K562 (cell line): ENCODE results near the gene ARL8A. TPM values are rescaled to one million over a fixed set of nuclear protein-coding genes. Genes with fewer than 3 reads are reported as not detected.
A peak's percentile ranks its signal among the peaks of the same experiment; 100 is the strongest.

ENCODE experiments used
- EHMT2 ChIP-seq: fragments of 450-650 bp; IDR thresholded peaks from 2 replicates; pipeline ENCODE4 v1.6.1; 2018; ENCODE audit warnings: antibody characterized with exemption
- ETV6 ChIP-seq, 3 experiments: fragments of 150-350 bp in 1 of 3; sonication (generic) in 1 of 3; formaldehyde crosslinking in 1 of 3; IDR thresholded peaks; 2 replicates each; pipeline versions ENCODE4 v1.6.1 to v1.8.0; 2014 to 2022; ENCODE audit warnings: borderline replicate concordance in 2 of 3, low read depth in 2 of 3, antibody characterized with exemption in 1 of 3, low read length in 1 of 3, mild to moderate bottlenecking in 1 of 3, missing genetic modification reagents in 1 of 3
- FOXP1 ChIP-seq: sonication (generic); formaldehyde crosslinking; IDR thresholded peaks from 2 replicates; pipeline ENCODE4 v1.8.0; 2022; ENCODE audit warnings: mild to moderate bottlenecking, missing genetic modification reagents
- JUN ChIP-seq, 2 experiments: sonication (generic) in 1 of 2; formaldehyde crosslinking in 1 of 2; IDR thresholded peaks; 2 replicates each; pipeline versions ENCODE4 v1.6.1 to v1.8.0; 2012 to 2022; ENCODE audit warnings: borderline replicate concordance in 2 of 2, mild to moderate bottlenecking in 2 of 2, improper control_type of control experiment in 1 of 2, low read depth in 1 of 2, low read length in 1 of 2, missing genetic modification reagents in 1 of 2
- KAT7 ChIP-seq: sonication (generic); formaldehyde crosslinking; IDR thresholded peaks from 2 replicates; pipeline ENCODE4 v1.8.0; 2022; ENCODE audit warnings: missing genetic modification reagents, mild to moderate bottlenecking, borderline replicate concordance
- POLR3A ChIP-seq: IDR thresholded peaks from 2 replicates; pipeline ENCODE4 v1.6.1; 2011; ENCODE audit warnings: borderline replicate concordance, mild to moderate bottlenecking, moderate library complexity; ENCODE audit not compliant: insufficient read length, insufficient read depth; ENCODE audit errors: extremely low read depth
- PURB ChIP-seq: sonication (generic); formaldehyde crosslinking; IDR thresholded peaks from 2 replicates; pipeline ENCODE4 v1.9.0; 2021; ENCODE audit warnings: low read depth, mild to moderate bottlenecking, missing genetic modification reagents
- RFX5 ChIP-seq: IDR thresholded peaks from 2 replicates; pipeline ENCODE4 v1.6.1; 2011; ENCODE audit warnings: low read depth, mild to moderate bottlenecking, improper control_type of control experiment, low read length
- SIRT6 ChIP-seq: IDR thresholded peaks from one replicate; pipeline ENCODE4 v1.6.1; 2012; ENCODE audit warnings: low read depth, mild to moderate bottlenecking, control low read depth, inconsistent platforms, low read length, moderate library complexity
- SNIP1 ChIP-seq: fragments of 450-650 bp; IDR thresholded peaks from 2 replicates; pipeline ENCODE4 v1.7.1; 2017; ENCODE audit warnings: low read depth, mild to moderate bottlenecking
- ZNF121 ChIP-seq: sonication (generic); formaldehyde crosslinking; conservative IDR thresholded peaks from 2 replicates; pipeline ENCODE4 v1.8.0; 2022; ENCODE audit warnings: missing genetic modification reagents
- ZNF347 ChIP-seq: fragments of 450-650 bp; formaldehyde crosslinking; IDR thresholded peaks from 2 replicates; pipeline ENCODE4 v1.4.0; 2020; ENCODE audit warnings: low read depth, mild to moderate bottlenecking, moderate library complexity
- ZNF644 ChIP-seq: fragments of 200-800 bp; sonication (Bioruptor generic); IDR thresholded peaks from 2 replicates; pipeline ENCODE4 v1.6.1; 2016; ENCODE audit warnings: low read depth, missing genetic modification characterization, missing compliant biosample characterization
- polyA plus RNA-seq, 8 experiments: library from polyadenylated mRNA; depleted of rRNA in 4 of 8; stranded (reverse) in 5 of 8; unstranded in 3 of 8; fragments of >200 nt; fragmentation: Nextera tagmentation in 2 of 8; fragmentation: Illumina TruSeq in 1 of 8; extraction: Ambion mirVana in 2 of 8; extraction: Trizol in 1 of 8; gene quantifications; 2 replicates each; pipeline versions ENCODE4 v1.2.1 to v1.2.3, GENCODE V29; 2011 to 2014; ENCODE audit warnings: inconsistent platforms in 1 of 8, missing spikeins in 1 of 8
- total RNA-seq, 7 experiments: library from RNA; depleted of rRNA in 6 of 7; stranded (reverse); fragments of >200 nt in 6 of 7; fragmentation: Illumina TruSeq in 2 of 7; extraction: Trizol in 2 of 7; gene quantifications; 2 replicates each; pipeline versions ENCODE4 v1.2.1 to v1.2.3, GENCODE V29; 2011 to 2021; ENCODE audit warnings: low replicate concordance in 1 of 7
- TF ChIP-seq, protein P1 (sequence below): fragments of 450-650 bp; IDR thresholded peaks from 2 replicates; pipeline ENCODE4 v1.6.1; 2018; ENCODE audit not compliant: partially characterized antibody
- TF ChIP-seq, protein P2 (sequence below): sonication (generic); formaldehyde crosslinking; IDR thresholded peaks from 2 replicates; pipeline ENCODE4 v1.8.1; 2022; ENCODE audit warnings: missing genetic modification reagents
- TF ChIP-seq, protein P3 (sequence below): fragments of 450-650 bp; IDR thresholded peaks from 2 replicates; pipeline ENCODE4 v1.6.1; 2016; ENCODE audit warnings: low read depth, mild to moderate bottlenecking, moderate library complexity
- TF ChIP-seq, protein P4 (sequence below), 2 experiments: fragments of 200-800 bp in 1 of 2; sonication (Bioruptor generic) in 1 of 2; sonication (generic) in 1 of 2; formaldehyde crosslinking in 1 of 2; IDR thresholded peaks in 1 of 2; conservative IDR thresholded peaks in 1 of 2; 2 replicates each; pipeline versions ENCODE4 v1.5.0 to v1.6.1; 2016 to 2020; ENCODE audit warnings: missing compliant biosample characterization in 1 of 2, missing genetic modification characterization in 1 of 2, missing genetic modification reagents in 1 of 2

ARL8A gene
- total and polyA plus RNA-seq, 9 of the 15 experiments (the other 6 are each of a cell fraction or from before 2014, with no cell fraction given): 0.17 to 27.3 (median 15.6) TPM

DNA sequence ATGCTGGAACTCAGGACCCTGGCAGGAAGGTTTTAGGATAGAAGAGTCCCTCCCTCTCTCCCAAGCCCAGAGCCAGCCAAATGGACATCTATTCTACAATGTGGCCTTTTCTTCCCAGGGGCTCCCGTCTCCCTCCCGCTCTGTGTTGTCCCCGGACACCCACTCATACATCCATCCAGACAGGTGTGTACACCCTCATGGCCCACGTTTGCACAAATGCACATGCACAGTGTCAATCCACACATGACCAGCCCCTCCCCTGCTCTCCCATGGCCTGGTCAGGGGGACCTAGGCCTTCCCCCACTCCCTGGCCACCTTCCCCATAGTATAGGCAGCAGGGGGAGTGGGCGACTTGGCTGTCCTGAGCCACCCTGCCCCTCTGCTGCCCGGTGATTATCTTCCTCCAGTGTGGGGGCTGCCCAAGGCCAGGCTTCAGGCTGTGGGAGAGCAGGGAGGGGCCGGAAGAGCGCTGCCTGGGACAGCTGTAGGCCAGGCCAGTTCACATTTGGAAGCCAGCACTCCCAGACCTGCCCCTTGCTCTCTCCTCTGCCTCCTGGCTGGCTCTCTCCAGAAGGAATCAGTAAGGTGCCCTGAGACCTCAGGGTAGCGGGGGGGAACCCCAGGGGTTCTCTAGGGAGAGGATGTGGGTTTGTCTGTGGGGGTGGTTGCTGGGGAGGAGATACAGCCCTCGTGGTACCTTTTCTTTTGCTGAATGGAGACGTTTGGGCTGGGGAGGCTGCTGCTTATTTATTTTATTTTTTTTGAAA lies 19.9 kb upstream of the ARL8A start (continued):
- TF ChIP-seq ETV6 (IDR thresholded peaks at IDR 0.05; ENCODE audit: borderline replicate concordance in 1 of 2, low read depth in 2 of 2, low read length in 1 of 2): no peak; a peak in 1 of 4 replicates
- no peak for TF ChIP-seq ETV6 (CRISPR knock-in tag; IDR thresholded peaks at IDR 0.05; ENCODE audit: borderline replicate concordance)
- no peak for TF ChIP-seq SIRT6
- 0 out of 2 replicates have a peak, but pooled peaks have one; percentile 20 for TF ChIP-seq EHMT2
- TF ChIP-seq FOXP1: no peak
- no peak for TF ChIP-seq ZNF347 (CRISPR knock-in tag)
- no peak for TF ChIP-seq PURB (CRISPR knock-in tag)
- TF ChIP-seq JUN (IDR thresholded peaks at IDR 0.05; ENCODE audit: borderline replicate concordance, low read depth, low read length): no peak
- no peak for TF ChIP-seq JUN (CRISPR knock-in tag; IDR thresholded peaks at IDR 0.05; ENCODE audit: borderline replicate concordance)
- no peak for TF ChIP-seq ZNF121 (CRISPR knock-in tag)
- TF ChIP-seq SNIP1: no peak
- 0 out of 2 replicates have a peak, but pooled peaks have one; percentile 18 for TF ChIP-seq ZNF644 (tag)
- no peak for TF ChIP-seq KAT7 (CRISPR knock-in tag)
- TF ChIP-seq POLR3A: no peak
- TF ChIP-seq, protein P1, sequence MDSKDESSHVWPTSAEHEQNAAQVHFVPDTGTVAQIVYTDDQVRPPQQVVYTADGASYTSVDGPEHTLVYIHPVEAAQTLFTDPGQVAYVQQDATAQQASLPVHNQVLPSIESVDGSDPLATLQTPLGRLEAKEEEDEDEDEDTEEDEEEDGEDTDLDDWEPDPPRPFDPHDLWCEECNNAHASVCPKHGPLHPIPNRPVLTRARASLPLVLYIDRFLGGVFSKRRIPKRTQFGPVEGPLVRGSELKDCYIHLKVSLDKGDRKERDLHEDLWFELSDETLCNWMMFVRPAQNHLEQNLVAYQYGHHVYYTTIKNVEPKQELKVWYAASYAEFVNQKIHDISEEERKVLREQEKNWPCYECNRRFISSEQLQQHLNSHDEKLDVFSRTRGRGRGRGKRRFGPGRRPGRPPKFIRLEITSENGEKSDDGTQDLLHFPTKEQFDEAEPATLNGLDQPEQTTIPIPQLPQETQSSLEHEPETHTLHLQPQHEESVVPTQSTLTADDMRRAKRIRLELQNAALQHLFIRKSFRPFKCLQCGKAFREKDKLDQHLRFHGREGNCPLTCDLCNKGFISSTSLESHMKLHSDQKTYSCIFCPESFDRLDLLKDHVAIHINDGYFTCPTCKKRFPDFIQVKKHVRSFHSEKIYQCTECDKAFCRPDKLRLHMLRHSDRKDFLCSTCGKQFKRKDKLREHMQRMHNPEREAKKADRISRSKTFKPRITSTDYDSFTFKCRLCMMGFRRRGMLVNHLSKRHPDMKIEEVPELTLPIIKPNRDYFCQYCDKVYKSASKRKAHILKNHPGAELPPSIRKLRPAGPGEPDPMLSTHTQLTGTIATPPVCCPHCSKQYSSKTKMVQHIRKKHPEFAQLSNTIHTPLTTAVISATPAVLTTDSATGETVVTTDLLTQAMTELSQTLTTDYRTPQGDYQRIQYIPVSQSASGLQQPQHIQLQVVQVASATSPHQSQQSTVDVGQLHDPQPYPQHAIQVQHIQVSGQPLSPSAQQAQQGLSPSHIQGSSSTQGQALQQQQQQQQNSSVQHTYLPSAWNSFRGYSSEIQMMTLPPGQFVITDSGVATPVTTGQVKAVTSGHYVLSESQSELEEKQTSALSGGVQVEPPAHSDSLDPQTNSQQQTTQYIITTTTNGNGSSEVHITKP: no peak
- TF ChIP-seq, protein P2, sequence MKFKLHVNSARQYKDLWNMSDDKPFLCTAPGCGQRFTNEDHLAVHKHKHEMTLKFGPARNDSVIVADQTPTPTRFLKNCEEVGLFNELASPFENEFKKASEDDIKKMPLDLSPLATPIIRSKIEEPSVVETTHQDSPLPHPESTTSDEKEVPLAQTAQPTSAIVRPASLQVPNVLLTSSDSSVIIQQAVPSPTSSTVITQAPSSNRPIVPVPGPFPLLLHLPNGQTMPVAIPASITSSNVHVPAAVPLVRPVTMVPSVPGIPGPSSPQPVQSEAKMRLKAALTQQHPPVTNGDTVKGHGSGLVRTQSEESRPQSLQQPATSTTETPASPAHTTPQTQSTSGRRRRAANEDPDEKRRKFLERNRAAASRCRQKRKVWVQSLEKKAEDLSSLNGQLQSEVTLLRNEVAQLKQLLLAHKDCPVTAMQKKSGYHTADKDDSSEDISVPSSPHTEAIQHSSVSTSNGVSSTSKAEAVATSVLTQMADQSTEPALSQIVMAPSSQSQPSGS (CRISPR knock-in tag): no peak
- TF ChIP-seq, protein P3, sequence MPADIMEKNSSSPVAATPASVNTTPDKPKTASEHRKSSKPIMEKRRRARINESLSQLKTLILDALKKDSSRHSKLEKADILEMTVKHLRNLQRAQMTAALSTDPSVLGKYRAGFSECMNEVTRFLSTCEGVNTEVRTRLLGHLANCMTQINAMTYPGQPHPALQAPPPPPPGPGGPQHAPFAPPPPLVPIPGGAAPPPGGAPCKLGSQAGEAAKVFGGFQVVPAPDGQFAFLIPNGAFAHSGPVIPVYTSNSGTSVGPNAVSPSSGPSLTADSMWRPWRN: no peak
- TF ChIP-seq RFX5: no peak
- TF ChIP-seq, protein P4, sequence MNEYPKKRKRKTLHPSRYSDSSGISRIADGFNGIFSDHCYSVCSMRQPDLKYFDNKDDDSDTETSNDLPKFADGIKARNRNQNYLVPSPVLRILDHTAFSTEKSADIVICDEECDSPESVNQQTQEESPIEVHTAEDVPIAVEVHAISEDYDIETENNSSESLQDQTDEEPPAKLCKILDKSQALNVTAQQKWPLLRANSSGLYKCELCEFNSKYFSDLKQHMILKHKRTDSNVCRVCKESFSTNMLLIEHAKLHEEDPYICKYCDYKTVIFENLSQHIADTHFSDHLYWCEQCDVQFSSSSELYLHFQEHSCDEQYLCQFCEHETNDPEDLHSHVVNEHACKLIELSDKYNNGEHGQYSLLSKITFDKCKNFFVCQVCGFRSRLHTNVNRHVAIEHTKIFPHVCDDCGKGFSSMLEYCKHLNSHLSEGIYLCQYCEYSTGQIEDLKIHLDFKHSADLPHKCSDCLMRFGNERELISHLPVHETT (CRISPR knock-in tag; conservative IDR thresholded peaks at IDR 0.05 in 1 of 2, IDR thresholded peaks at IDR 0.05 in 1 of 2): 0 out of 4 replicates have a peak, but pooled peaks of 1 of the 2 experiments have one; percentile 44
